NCI-H2107 treated with DMSO at 0.1 percent for 48 hours (cell line): ENCODE results near the gene SLC38A2.

Experiments
- DNase-seq: peaks from one replicate; lab custom pipeline; 2025; ENCODE audit not compliant: unreplicated experiment; lab: John Stamatoyannopoulos, UW

SLC38A2 gene

GRCh38 chr12:46395388-46395787 lies 22.8 kb upstream of the SLC38A2 start:
- DNase-seq, result no peak

- DNase-seq, result no peak
Observed at GRCh38 chr12:46391630-46392029, 19.1 kb upstream of the SLC38A2 start.

GRCh38 chr12:46390881-46391280 lies 18.3 kb upstream of the SLC38A2 start:
- DNase-seq, result no peak

GRCh38 chr12:46390304-46390703 lies 17.7 kb upstream of the SLC38A2 start:
- DNase-seq, result no peak

- no peak for DNase-seq
Observed at GRCh38 chr12:46389031-46389616, 16.6 kb upstream of the SLC38A2 start.

- DNase-seq, result no peak
Observed at GRCh38 chr12:46388427-46389021, 16.0 kb upstream of the SLC38A2 start.

GRCh38 chr12:46387670-46388069 lies 15.1 kb upstream of the SLC38A2 start:
- DNase-seq, result no peak

GRCh38 chr12:46386877-46387629 lies 14.5 kb upstream of the SLC38A2 start:
- no peak for DNase-seq

- no peak for DNase-seq
Observed at GRCh38 chr12:46386360-46386867, 13.8 kb upstream of the SLC38A2 start.

GRCh38 chr12:46385438-46385837 lies 12.9 kb upstream of the SLC38A2 start:
- DNase-seq, result no peak

- DNase-seq, result no peak
Observed at GRCh38 chr12:46384451-46385309, 12.1 kb upstream of the SLC38A2 start.

GRCh38 chr12:46383654-46384450 lies 11.3 kb upstream of the SLC38A2 start:
- peak; percentile 60 for DNase-seq

GRCh38 chr12:46382964-46383653 lies 10.5 kb upstream of the SLC38A2 start:
- peak; percentile 91 for DNase-seq

- DNase-seq, result no peak
Observed at GRCh38 chr12:46382408-46382963, 9.9 kb upstream of the SLC38A2 start.

- no peak for DNase-seq
Observed at GRCh38 chr12:46380881-46381280, 8.3 kb upstream of the SLC38A2 start.

GRCh38 chr12:46380022-46380796 lies 7.6 kb upstream of the SLC38A2 start:
- no peak for DNase-seq

GRCh38 chr12:46379352-46379751 lies 6.8 kb upstream of the SLC38A2 start:
- DNase-seq, result no peak

GRCh38 chr12:46378530-46378929 lies 6.0 kb upstream of the SLC38A2 start:
- DNase-seq, result no peak

GRCh38 chr12:46377678-46378077 lies 5.1 kb upstream of the SLC38A2 start:
- no peak for DNase-seq
